ENCODE data around the gene PAX4. TPM values are rescaled to one million over a fixed set of nuclear protein-coding genes. Genes with fewer than 3 reads are reported as not detected.

Gene PAX4, protein sequence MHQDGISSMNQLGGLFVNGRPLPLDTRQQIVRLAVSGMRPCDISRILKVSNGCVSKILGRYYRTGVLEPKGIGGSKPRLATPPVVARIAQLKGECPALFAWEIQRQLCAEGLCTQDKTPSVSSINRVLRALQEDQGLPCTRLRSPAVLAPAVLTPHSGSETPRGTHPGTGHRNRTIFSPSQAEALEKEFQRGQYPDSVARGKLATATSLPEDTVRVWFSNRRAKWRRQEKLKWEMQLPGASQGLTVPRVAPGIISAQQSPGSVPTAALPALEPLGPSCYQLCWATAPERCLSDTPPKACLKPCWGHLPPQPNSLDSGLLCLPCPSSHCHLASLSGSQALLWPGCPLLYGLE
- not detected in 2 replicates for total RNA-seq (2011; cell fraction: chromatin; rRNA removed; ENCODE audit: low replicate concordance)
- total RNA-seq (2011; cell fraction: nucleolus; rRNA removed), result not detected in 2 replicates
- not detected in 2 replicates for total RNA-seq (2011; cell fraction: nucleoplasm; rRNA removed)
- total RNA-seq (2014; rRNA removed), result not detected in 2 replicates
- total RNA-seq (2014; rRNA removed; fragmentation: Illumina TruSeq; extraction: Trizol), result not detected in 2 replicates
- total RNA-seq (2015; rRNA removed; fragmentation: Illumina TruSeq; extraction: Trizol), result not detected in 2 replicates
- not detected in 2 replicates for total RNA-seq (2021)
- not detected in 2 replicates for polyA plus RNA-seq (2011; rRNA removed)
- not detected in 2 replicates for polyA plus RNA-seq (2011; cell fraction: cytosol; rRNA removed)
- polyA plus RNA-seq (2011; cell fraction: nucleus; rRNA removed), result not detected in 2 replicates
- polyA plus RNA-seq (2012), result not detected in 2 replicates
- not detected in 2 replicates for polyA plus RNA-seq (2014; fragmentation: Illumina TruSeq; extraction: Trizol)
- polyA plus RNA-seq (2014; fragmentation: Nextera tagmentation; extraction: Ambion mirVana), result not detected
- not detected in 2 replicates for polyA plus RNA-seq (2014; rRNA removed)
- not detected in 2 replicates for polyA minus RNA-seq (2011; rRNA and poly(A)+ RNA removed)
- not detected in 2 replicates for polyA minus RNA-seq (2011; cell fraction: cytosol; rRNA and poly(A)+ RNA removed)
- polyA minus RNA-seq (2011; cell fraction: nucleus; rRNA and poly(A)+ RNA removed), result not detected in 2 replicates
- Bru-seq, nascent RNA, result not detected
- BruChase-seq, experiment 1, labeled RNA remaining after a 2-hour chase, result not detected
- BruChase-seq, experiment 2, labeled RNA remaining after a 6-hour chase, result not detected
- long read RNA-seq, experiment 1, result 0 reads
- long read RNA-seq, experiment 2, result 0 reads
- long read RNA-seq, experiment 3, result 0 reads

DNA sequence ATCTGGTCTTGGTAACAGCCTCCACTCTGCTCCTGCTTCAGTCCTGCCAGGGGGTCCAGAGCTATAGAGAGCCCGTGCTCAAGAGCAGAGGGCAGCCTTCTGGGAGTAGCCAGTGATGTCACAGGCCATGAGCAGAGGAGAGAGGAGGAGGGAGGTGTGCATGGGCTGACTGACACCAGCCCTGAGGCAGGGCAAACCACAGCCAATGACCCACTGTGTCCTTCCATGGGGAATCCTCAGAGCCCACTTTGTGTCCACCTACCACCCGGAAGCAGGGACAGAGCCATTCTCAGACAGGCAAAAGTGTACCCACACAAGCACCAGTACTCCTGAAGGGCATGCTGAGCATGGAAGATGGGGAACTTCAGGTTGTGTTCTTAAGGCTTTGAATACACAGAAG lies at the start of gene PAX4:
Gene PAX4, minus strand, starts transcription at position 101 of the 400 bp plus-strand sequence. CDS start 2,214 bp downstream, outside the sequence.
- H3K4me1 ChIP-seq (replicated peaks in 1 of 2; ENCODE audit: control insufficient read depth in 2 of 2, insufficient read depth in 2 of 2, low read length in 2 of 2), result no peaks in the 10 kb centered on the region
- H2AFZ ChIP-seq (ENCODE audit: low read depth, low read length), result no peak within 1 kb of the TSS
- DNase-seq (ENCODE audit: extremely low read depth in 1 of 4, low spot score in 3 of 4) (no peak), FAIRE-seq (no peak), ATAC-seq (no peak)
- CTCF ChIA-PET (ENCODE audit: low intra/inter-chr PET ratio), result no interaction called here
- no peak within 1 kb of the TSS for H3K4me2 ChIP-seq (ENCODE audit: insufficient read depth, low read length)
- no peak within 1 kb of the TSS for H3K9ac ChIP-seq (ENCODE audit: insufficient read depth in 1 of 2, low read depth in 2 of 2, low read length in 2 of 2)
- H3K9me1 ChIP-seq (ENCODE audit: control insufficient read depth, insufficient read depth, low read length), result no peaks in the 10 kb centered on the region
- in situ Hi-C loops (cut with MboI) (no loop called here), intact Hi-C loops (cut with micrococcal nuclease) (no loop called here)
- H3K36me3 ChIP-seq (ENCODE audit: control insufficient read depth, insufficient read depth, low read length), result no peaks in the 10 kb centered on the region
- H3K79me2 ChIP-seq (ENCODE audit: control insufficient read depth, insufficient read depth, low read length), result no peaks in the 10 kb centered on the region
- TF ChIP-seq ZNF696 (CRISPR knock-in tag; conservative IDR thresholded peaks at IDR 0.05), result no peak
- TF ChIP-seq EZH2 (IDR thresholded peaks at IDR 0.05; ENCODE audit: borderline replicate concordance, low read depth, low read length), result no peak
- TF ChIP-seq CBX8 (IDR thresholded peaks at IDR 0.05; ENCODE audit: borderline replicate concordance, extremely low read depth, low read depth, low read length, poor library complexity, severe bottlenecking), result no peak
- no peak for TF ChIP-seq ERF (CRISPR knock-in tag; IDR thresholded peaks at IDR 0.05)
- no peak for TF ChIP-seq ZNF12 (CRISPR knock-in tag; IDR thresholded peaks at IDR 0.05)
- TF ChIP-seq ZNF212 (CRISPR knock-in tag; IDR thresholded peaks at IDR 0.05), result no peak
- TF ChIP-seq, protein P1, sequence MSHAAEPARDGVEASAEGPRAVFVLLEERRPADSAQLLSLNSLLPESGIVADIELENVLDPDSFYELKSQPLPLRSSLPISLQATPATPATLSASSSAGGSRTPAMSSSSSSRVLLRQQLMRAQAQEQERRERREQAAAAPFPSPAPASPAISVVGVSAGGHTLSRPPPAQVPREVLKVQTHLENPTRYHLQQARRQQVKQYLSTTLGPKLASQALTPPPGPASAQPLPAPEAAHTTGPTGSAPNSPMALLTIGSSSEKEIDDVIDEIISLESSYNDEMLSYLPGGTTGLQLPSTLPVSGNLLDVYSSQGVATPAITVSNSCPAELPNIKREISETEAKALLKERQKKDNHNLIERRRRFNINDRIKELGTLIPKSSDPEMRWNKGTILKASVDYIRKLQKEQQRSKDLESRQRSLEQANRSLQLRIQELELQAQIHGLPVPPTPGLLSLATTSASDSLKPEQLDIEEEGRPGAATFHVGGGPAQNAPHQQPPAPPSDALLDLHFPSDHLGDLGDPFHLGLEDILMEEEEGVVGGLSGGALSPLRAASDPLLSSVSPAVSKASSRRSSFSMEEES (CRISPR knock-in tag; IDR thresholded peaks at IDR 0.05), result no peak
- TF ChIP-seq CHD4 (IDR thresholded peaks at IDR 0.05; ENCODE audit: insufficient read depth, insufficient replicate concordance, low read depth, low read length, poor library complexity, severe bottlenecking), result no peak
- TF ChIP-seq, protein P2, sequence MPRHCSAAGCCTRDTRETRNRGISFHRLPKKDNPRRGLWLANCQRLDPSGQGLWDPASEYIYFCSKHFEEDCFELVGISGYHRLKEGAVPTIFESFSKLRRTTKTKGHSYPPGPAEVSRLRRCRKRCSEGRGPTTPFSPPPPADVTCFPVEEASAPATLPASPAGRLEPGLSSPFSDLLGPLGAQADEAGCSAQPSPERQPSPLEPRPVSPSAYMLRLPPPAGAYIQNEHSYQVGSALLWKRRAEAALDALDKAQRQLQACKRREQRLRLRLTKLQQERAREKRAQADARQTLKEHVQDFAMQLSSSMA (CRISPR knock-in tag; IDR thresholded peaks at IDR 0.05), result no peak
- no peak for TF ChIP-seq TSC22D4 (tag; IDR thresholded peaks at IDR 0.05)
- TF ChIP-seq ZNF232 (CRISPR knock-in tag; IDR thresholded peaks at IDR 0.05), result no peak
- POLR2A ChIA-PET, result interaction anchor here (1.6 kb wide), 1 partner anchor 13 kb away, joined by 4 read pairs; no protein-coding TSS in a partner anchor
- H3K9me3 ChIP-seq (replicated peaks; ENCODE audit: control insufficient read depth, insufficient read depth, low read depth, low read length), result no peaks in the 10 kb centered on the region
- WGBS (ENCODE audit: insufficient coverage, low coverage, missing lambda C conversion rate), result 5% methylated on average over 2 of the region's 2 CpGs
- no peaks in the 10 kb centered on the region for H4K20me1 ChIP-seq (replicated peaks; ENCODE audit: control insufficient read depth, insufficient read depth, low read length)
- H3K27ac ChIP-seq (ENCODE audit: extremely low read depth, low read depth, low read length), result no peak within 1 kb of the TSS
- peaks cover 45 to 68% of the 10 kb centered on the region in 2 experiments for H3K27me3 ChIP-seq (ENCODE audit: control insufficient read depth in 2 of 2, insufficient read depth in 2 of 2, low read length in 2 of 2)
- no peak within 1 kb of the TSS for H3K4me3 ChIP-seq
- BruUV-seq (replicated peaks), result no TSS peak

Measured in K562 (cell line).